SK-N-SH (cell line): Measurements from ENCODE around the gene ZMYM2. TPM values are rescaled to one million over a fixed set of nuclear protein-coding genes. Genes with fewer than 3 reads are reported as not detected.

Experiments used
- CTCF ChIA-PET: fragments of 300-600, 350-600 bp; formaldehyde crosslinking; extraction: SDS; loops from one replicate; lab custom pipeline; 2021; lab: Yijun Ruan, JAX
- POLR2A ChIA-PET: fragments of 350-600 bp; sonication (Branson Sonifier 250); formaldehyde crosslinking; extraction: SDS; loops from one replicate; lab custom pipeline; 2020; ENCODE audit warnings: antibody characterized with exemption, inconsistent platforms; lab: Yijun Ruan, JAX
- DNase-seq: peaks from one replicate; pipeline ENCODE4 v3.0.0; 2012
- H2AFZ ChIP-seq: fragments of 200-600 bp; sonication (generic); 2 replicates; pipeline ENCODE4 v1.8.1; 2016; ENCODE audit warnings: antibody characterized with exemption, mild to moderate bottlenecking, low read depth
- H3F3A ChIP-seq: fragments of 200-600 bp; sonication (generic); replicated peaks from 2 replicates; pipeline ENCODE3; 2016; ENCODE audit warnings: antibody characterized with exemption, mild to moderate bottlenecking; ENCODE audit not compliant: insufficient read depth
- H3K27ac ChIP-seq, 2 experiments: fragments of 200-500 bp in 1 of 2; fragments of 200-600 bp in 1 of 2; sonication (Bioruptor generic) in 1 of 2; sonication (generic), shearing (Covaris generic) in 1 of 2; 2 replicates each; pipeline versions ENCODE4 v1.5.1 to v1.6.1; 2014 to 2016; ENCODE audit warnings: low read depth in 2 of 2, inconsistent platforms in 1 of 2, low read length in 1 of 2, mild to moderate bottlenecking in 1 of 2, mixed read lengths in 1 of 2
- H3K27me3 ChIP-seq: fragments of 200-600 bp; sonication (generic), shearing (Covaris generic); 2 replicates; pipeline ENCODE4 v1.6.1; 2016; ENCODE audit warnings: mixed run types; ENCODE audit not compliant: insufficient read depth
- H3K36me3 ChIP-seq, 2 experiments: fragments of 200-500 bp in 1 of 2; fragments of 200-600 bp in 1 of 2; sonication (Bioruptor generic) in 1 of 2; sonication (generic) in 1 of 2; replicated peaks in 1 of 2; 2 replicates each; pipeline versions ENCODE3 to v1.5.1; 2014 to 2016; ENCODE audit warnings: low read length in 1 of 2, mild to moderate bottlenecking in 1 of 2; ENCODE audit not compliant: insufficient read depth in 2 of 2, control insufficient read depth in 1 of 2
- H3K4me1 ChIP-seq, 2 experiments: fragments of 200-500 bp in 1 of 2; fragments of 200-600 bp in 1 of 2; sonication (Bioruptor generic) in 1 of 2; sonication (generic), shearing (Covaris generic) in 1 of 2; 2 replicates each; pipeline versions ENCODE4 v1.5.1 to v1.6.1; 2014 to 2016; ENCODE audit warnings: low read depth in 1 of 2, low read length in 1 of 2, mixed run types in 1 of 2; ENCODE audit not compliant: insufficient read depth in 2 of 2, control insufficient read depth in 1 of 2
- H3K4me2 ChIP-seq: fragments of 200-600 bp; sonication (generic), shearing (Covaris generic); 2 replicates; pipeline ENCODE4 v1.6.1; 2017; ENCODE audit warnings: mixed run types
- H3K4me3 ChIP-seq, 2 experiments: fragments of 200-500 bp in 1 of 2; fragments of 200-600 bp in 1 of 2; sonication (Bioruptor generic) in 1 of 2; sonication (generic), shearing (Covaris generic) in 1 of 2; 2 replicates each; pipeline versions ENCODE4 v1.5.1 to v1.8.1; 2014 to 2016; ENCODE audit warnings: low read depth in 2 of 2, inconsistent platforms in 1 of 2, low read length in 1 of 2, mild to moderate bottlenecking in 1 of 2, mixed read lengths in 1 of 2, moderate library complexity in 1 of 2
- H3K79me2 ChIP-seq: fragments of 200-600 bp; sonication (generic); 2 replicates; pipeline ENCODE4 v1.8.1; 2017; ENCODE audit warnings: mild to moderate bottlenecking; ENCODE audit not compliant: insufficient read depth
- H3K9ac ChIP-seq: fragments of 200-600 bp; sonication (generic); 2 replicates; pipeline ENCODE4 v1.6.1; 2017; ENCODE audit warnings: mixed run types
- H3K9me2 ChIP-seq: fragments of 200-600 bp; sonication (generic); 2 replicates; pipeline ENCODE4 v1.6.1; 2017; ENCODE audit warnings: mixed run types
- H3K9me3 ChIP-seq: fragments of 200-600 bp; sonication (generic); 2 replicates; pipeline ENCODE4 v1.6.1; 2017; ENCODE audit warnings: mixed run types, mild to moderate bottlenecking, moderate library complexity
- H4K20me1 ChIP-seq: fragments of 200-600 bp; sonication (generic); 2 replicates; pipeline ENCODE4 v1.6.1; 2017; ENCODE audit warnings: mild to moderate bottlenecking, mixed run types; ENCODE audit not compliant: insufficient read depth
- CHD2 ChIP-seq: fragments of 150-350 bp; IDR thresholded peaks from 2 replicates; pipeline ENCODE4 v1.6.1; 2018; ENCODE audit warnings: low read length; ENCODE audit not compliant: partially characterized antibody
- EZH2phosphoT487 ChIP-seq: fragments of 200-600 bp; sonication (generic); IDR thresholded peaks from 2 replicates; pipeline ENCODE4 v1.6.1; 2017; ENCODE audit warnings: low read depth, mixed run types, mild to moderate bottlenecking, antibody characterized with exemption, moderate library complexity, borderline replicate concordance
- FOSL2 ChIP-seq: IDR thresholded peaks from 2 replicates; pipeline ENCODE4 v1.4.0; 2012; ENCODE audit warnings: low read depth, mild to moderate bottlenecking, moderate library complexity, borderline replicate concordance
- FOXM1 ChIP-seq: IDR thresholded peaks from 2 replicates; pipeline ENCODE4 v1.4.0; 2012; ENCODE audit warnings: low read depth, mild to moderate bottlenecking
- GABPA ChIP-seq: IDR thresholded peaks from 2 replicates; pipeline ENCODE4 v1.4.0; 2012; ENCODE audit warnings: low read depth, mild to moderate bottlenecking
- MAX ChIP-seq: IDR thresholded peaks from 2 replicates; pipeline ENCODE4 v1.4.0; 2012; ENCODE audit warnings: low read depth
- NFIC ChIP-seq: IDR thresholded peaks from 2 replicates; pipeline ENCODE4 v1.4.0; 2012; ENCODE audit warnings: borderline replicate concordance
- NRF1 ChIP-seq: IDR thresholded peaks from 2 replicates; pipeline ENCODE4 v1.6.1; 2012; ENCODE audit warnings: low read depth, mild to moderate bottlenecking, low read length
- RAD21 ChIP-seq: IDR thresholded peaks from 2 replicates; pipeline ENCODE4 v1.6.1; 2012; ENCODE audit warnings: mild to moderate bottlenecking, low read length
- RCOR1 ChIP-seq: fragments of 150-350 bp; IDR thresholded peaks from 2 replicates; pipeline ENCODE4 v1.6.1; 2017; ENCODE audit warnings: antibody characterized with exemption, low read length
- RFX5 ChIP-seq: IDR thresholded peaks from 2 replicates; pipeline ENCODE4 v1.6.1; 2012; ENCODE audit warnings: mild to moderate bottlenecking, improper control_type of control experiment, low read length
- RXRA ChIP-seq: IDR thresholded peaks from 2 replicates; pipeline ENCODE4 v1.4.0; 2012; ENCODE audit warnings: low read depth, mild to moderate bottlenecking, borderline replicate concordance
- SIN3A ChIP-seq: IDR thresholded peaks from 2 replicates; pipeline ENCODE4 v1.6.1; 2012; ENCODE audit warnings: low read depth, mild to moderate bottlenecking, low read length, moderate library complexity, borderline replicate concordance
- SMC3 ChIP-seq: IDR thresholded peaks from 2 replicates; pipeline ENCODE4 v1.6.1; 2012; ENCODE audit warnings: low read depth, low read length, improper control_type of control experiment
- TAF1 ChIP-seq: IDR thresholded peaks from 2 replicates; pipeline ENCODE4 v1.6.1; 2012; ENCODE audit warnings: low read depth, mild to moderate bottlenecking, low read length, moderate library complexity, borderline replicate concordance
- YY1 ChIP-seq: IDR thresholded peaks from 2 replicates; pipeline ENCODE4 v1.4.0; 2012; ENCODE audit warnings: low read depth, mild to moderate bottlenecking
- WGBS: methylation state at CpG from one replicate; pipeline ENCODE4 v1.1.6; 2017; ENCODE audit warnings: low lambda C conversion rate; 5-methylcytosine and 5-hydroxymethylcytosine counted together
- polyA plus RNA-seq, 3 experiments: library from polyadenylated mRNA; depleted of rRNA; stranded (reverse); fragments of >200 nt; gene quantifications; 2 replicates each; pipeline ENCODE4 v1.2.3, GENCODE V29; 2012
- TF ChIP-seq, protein P1 (sequence below): IDR thresholded peaks from 2 replicates; pipeline ENCODE4 v1.6.1; 2012; ENCODE audit warnings: mild to moderate bottlenecking, low read depth, low read length, moderate library complexity
- TF ChIP-seq, protein P2 (sequence below): fragments of 200-600 bp; sonication (generic); IDR thresholded peaks from 2 replicates; pipeline ENCODE4 v1.6.1; 2017; ENCODE audit warnings: antibody characterized with exemption, mild to moderate bottlenecking, moderate library complexity
- TF ChIP-seq, protein P3 (sequence below): fragments of 150-350 bp; IDR thresholded peaks from 2 replicates; pipeline ENCODE4 v1.6.1; 2017; ENCODE audit warnings: antibody characterized with exemption, low read length, low read depth, borderline replicate concordance
- TF ChIP-seq, protein P4 (sequence below): IDR thresholded peaks from 2 replicates; pipeline ENCODE4; 2012

Gene ZMYM2
- polyA plus RNA-seq, 1 of the 3 experiments (the other 2 are of a cell fraction): 11.5 TPM

DNA sequence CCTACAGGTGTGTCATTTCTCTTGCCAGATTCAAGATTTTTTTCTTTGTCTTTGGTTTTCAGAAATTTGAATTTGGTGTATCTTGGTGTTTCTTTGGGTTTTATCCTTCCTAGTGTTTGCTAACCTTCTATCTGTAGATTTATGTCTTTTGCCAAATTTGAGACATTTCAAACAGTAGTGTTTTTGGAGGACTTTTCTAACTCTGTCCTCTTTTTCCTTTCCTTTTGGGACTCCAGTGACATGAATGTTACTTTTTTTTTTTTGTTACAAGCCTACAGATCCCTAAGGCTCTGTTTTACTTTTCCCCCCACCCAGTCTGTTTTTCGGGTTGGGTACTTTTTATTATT lies 58.8 kb downstream of the ZMYM2 start (continued):
- TF ChIP-seq, protein P1, sequence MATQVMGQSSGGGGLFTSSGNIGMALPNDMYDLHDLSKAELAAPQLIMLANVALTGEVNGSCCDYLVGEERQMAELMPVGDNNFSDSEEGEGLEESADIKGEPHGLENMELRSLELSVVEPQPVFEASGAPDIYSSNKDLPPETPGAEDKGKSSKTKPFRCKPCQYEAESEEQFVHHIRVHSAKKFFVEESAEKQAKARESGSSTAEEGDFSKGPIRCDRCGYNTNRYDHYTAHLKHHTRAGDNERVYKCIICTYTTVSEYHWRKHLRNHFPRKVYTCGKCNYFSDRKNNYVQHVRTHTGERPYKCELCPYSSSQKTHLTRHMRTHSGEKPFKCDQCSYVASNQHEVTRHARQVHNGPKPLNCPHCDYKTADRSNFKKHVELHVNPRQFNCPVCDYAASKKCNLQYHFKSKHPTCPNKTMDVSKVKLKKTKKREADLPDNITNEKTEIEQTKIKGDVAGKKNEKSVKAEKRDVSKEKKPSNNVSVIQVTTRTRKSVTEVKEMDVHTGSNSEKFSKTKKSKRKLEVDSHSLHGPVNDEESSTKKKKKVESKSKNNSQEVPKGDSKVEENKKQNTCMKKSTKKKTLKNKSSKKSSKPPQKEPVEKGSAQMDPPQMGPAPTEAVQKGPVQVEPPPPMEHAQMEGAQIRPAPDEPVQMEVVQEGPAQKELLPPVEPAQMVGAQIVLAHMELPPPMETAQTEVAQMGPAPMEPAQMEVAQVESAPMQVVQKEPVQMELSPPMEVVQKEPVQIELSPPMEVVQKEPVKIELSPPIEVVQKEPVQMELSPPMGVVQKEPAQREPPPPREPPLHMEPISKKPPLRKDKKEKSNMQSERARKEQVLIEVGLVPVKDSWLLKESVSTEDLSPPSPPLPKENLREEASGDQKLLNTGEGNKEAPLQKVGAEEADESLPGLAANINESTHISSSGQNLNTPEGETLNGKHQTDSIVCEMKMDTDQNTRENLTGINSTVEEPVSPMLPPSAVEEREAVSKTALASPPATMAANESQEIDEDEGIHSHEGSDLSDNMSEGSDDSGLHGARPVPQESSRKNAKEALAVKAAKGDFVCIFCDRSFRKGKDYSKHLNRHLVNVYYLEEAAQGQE: no peak

- no peak overlapping the region for H3K4me2 ChIP-seq
- 94% methylated on average over 2 of the region's 2 CpGs for WGBS
- DNase-seq: no peak
- peaks cover 25% of the 10 kb centered on the region for H3F3A ChIP-seq
- H3K27ac ChIP-seq: no peak overlapping the region
- H3K9ac ChIP-seq: no peak overlapping the region
- no peaks in the 10 kb centered on the region; a peak in 1 of 4 replicates for H3K4me1 ChIP-seq
- POLR2A ChIA-PET: no interaction called here
- no peak overlapping the region for H3K4me3 ChIP-seq
- H2AFZ ChIP-seq: no peak overlapping the region
- H3K27me3 ChIP-seq: no peaks in the 10 kb centered on the region
- no peak for TF ChIP-seq CHD2
- TF ChIP-seq TAF1: no peak
- no peak for TF ChIP-seq SMC3
- no peak for TF ChIP-seq FOXM1
- no peak for TF ChIP-seq SIN3A
- TF ChIP-seq, protein P2, sequence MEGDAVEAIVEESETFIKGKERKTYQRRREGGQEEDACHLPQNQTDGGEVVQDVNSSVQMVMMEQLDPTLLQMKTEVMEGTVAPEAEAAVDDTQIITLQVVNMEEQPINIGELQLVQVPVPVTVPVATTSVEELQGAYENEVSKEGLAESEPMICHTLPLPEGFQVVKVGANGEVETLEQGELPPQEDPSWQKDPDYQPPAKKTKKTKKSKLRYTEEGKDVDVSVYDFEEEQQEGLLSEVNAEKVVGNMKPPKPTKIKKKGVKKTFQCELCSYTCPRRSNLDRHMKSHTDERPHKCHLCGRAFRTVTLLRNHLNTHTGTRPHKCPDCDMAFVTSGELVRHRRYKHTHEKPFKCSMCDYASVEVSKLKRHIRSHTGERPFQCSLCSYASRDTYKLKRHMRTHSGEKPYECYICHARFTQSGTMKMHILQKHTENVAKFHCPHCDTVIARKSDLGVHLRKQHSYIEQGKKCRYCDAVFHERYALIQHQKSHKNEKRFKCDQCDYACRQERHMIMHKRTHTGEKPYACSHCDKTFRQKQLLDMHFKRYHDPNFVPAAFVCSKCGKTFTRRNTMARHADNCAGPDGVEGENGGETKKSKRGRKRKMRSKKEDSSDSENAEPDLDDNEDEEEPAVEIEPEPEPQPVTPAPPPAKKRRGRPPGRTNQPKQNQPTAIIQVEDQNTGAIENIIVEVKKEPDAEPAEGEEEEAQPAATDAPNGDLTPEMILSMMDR: no peak
- no peak for TF ChIP-seq RCOR1
- no peak for TF ChIP-seq NFIC
- TF ChIP-seq, protein P1: no peak
- TF ChIP-seq, protein P3, sequence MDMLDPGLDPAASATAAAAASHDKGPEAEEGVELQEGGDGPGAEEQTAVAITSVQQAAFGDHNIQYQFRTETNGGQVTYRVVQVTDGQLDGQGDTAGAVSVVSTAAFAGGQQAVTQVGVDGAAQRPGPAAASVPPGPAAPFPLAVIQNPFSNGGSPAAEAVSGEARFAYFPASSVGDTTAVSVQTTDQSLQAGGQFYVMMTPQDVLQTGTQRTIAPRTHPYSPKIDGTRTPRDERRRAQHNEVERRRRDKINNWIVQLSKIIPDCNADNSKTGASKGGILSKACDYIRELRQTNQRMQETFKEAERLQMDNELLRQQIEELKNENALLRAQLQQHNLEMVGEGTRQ: no peak
- TF ChIP-seq NRF1: no peak
- TF ChIP-seq GABPA: no peak
- no peak for TF ChIP-seq MAX
- no peak for TF ChIP-seq RFX5
- TF ChIP-seq, protein P4, sequence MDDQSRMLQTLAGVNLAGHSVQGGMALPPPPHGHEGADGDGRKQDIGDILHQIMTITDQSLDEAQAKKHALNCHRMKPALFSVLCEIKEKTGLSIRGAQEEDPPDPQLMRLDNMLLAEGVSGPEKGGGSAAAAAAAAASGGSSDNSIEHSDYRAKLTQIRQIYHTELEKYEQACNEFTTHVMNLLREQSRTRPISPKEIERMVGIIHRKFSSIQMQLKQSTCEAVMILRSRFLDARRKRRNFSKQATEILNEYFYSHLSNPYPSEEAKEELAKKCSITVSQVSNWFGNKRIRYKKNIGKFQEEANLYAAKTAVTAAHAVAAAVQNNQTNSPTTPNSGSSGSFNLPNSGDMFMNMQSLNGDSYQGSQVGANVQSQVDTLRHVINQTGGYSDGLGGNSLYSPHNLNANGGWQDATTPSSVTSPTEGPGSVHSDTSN: no peak
- no peak for TF ChIP-seq RAD21
- no peak for TF ChIP-seq FOSL2
- TF ChIP-seq EZH2phosphoT487: no peak
- TF ChIP-seq RXRA: no peak
- no peak for TF ChIP-seq YY1
- CTCF ChIA-PET: interaction anchor here (1.2 kb wide), 1 partner anchor 13 kb away, joined by 3 read pairs; no protein-coding TSS in a partner anchor
- peaks cover 17% of the 10 kb centered on the region; the same call in 1 of the 2 replicates for H3K9me3 ChIP-seq
- H3K79me2 ChIP-seq: peaks cover 66% of the 10 kb centered on the region
- peaks cover 8% of the 10 kb centered on the region; the same call in 1 of the 2 replicates for H4K20me1 ChIP-seq
- peaks cover 48 to 91% of the 10 kb centered on the region in 2 experiments for H3K36me3 ChIP-seq
- no peaks in the 10 kb centered on the region for H3K9me2 ChIP-seq
These were observed 60.5 kb downstream of the ZMYM2 start for GRCh38 chr13:20019043-20019442.
